Sigmoid colon (tissue), 3 donors: ENCODE data around the gene SND1.

Source experiments
- CTCF ChIP-seq, 4 experiments: fragments of 450-650 bp in 3 of 4; fragments of 200-600 bp in 1 of 4; IDR thresholded peaks; one replicate each; pipeline ENCODE4 v1.5.1; 2016 to 2019; ENCODE audit warnings: antibody characterized with exemption in 4 of 4, mild to moderate bottlenecking in 3 of 4, moderate library complexity in 2 of 4
- POLR2A ChIP-seq, 2 donors: fragments of 450-650 bp; IDR thresholded peaks; one replicate each; pipeline ENCODE4 v1.6.1; 2016; ENCODE audit warnings: antibody characterized with exemption in 2 of 2, mild to moderate bottlenecking in 2 of 2, moderate library complexity in 2 of 2

- TF ChIP-seq CTCF (IDR thresholded peaks at IDR 0.05) = peak in 1 of 4 experiments; percentile 25
- no peak for TF ChIP-seq POLR2A (IDR thresholded peaks at IDR 0.05)
Observed at GRCh38 chr7:128031901-128032604, 380.1 kb downstream of the SND1 start.
